Endodermal cell (in vitro differentiated cells): ENCODE data around the gene ZNF83. TPM values are rescaled to one million over a fixed set of nuclear protein-coding genes. Genes with fewer than 3 reads are reported as not detected.

Experiments
- DNase-seq: peaks from one replicate; pipeline ENCODE4 v3.0.0-alpha.2; 2017
- H3K27ac ChIP-seq: 2 replicates; pipeline ENCODE4 v1.5.1; 2013; ENCODE audit warnings: mild to moderate bottlenecking, low read depth, low read length, moderate library complexity
- H3K27me3 ChIP-seq: 2 replicates; pipeline ENCODE4 v1.6.1; 2013; ENCODE audit warnings: mild to moderate bottlenecking, low read length, moderate library complexity; ENCODE audit not compliant: insufficient read depth, control insufficient read depth, poor library complexity, severe bottlenecking
- H3K36me3 ChIP-seq: 2 replicates; pipeline ENCODE4 v1.7.0; 2013; ENCODE audit warnings: mild to moderate bottlenecking, low read length, moderate library complexity; ENCODE audit not compliant: control insufficient read depth, insufficient read depth
- H3K4me1 ChIP-seq: one replicate; pipeline ENCODE4 v1.7.0; 2013; ENCODE audit warnings: low read length; ENCODE audit not compliant: control insufficient read depth, insufficient read depth
- H3K4me3 ChIP-seq: 2 replicates; pipeline ENCODE4 v1.5.1; 2013; ENCODE audit warnings: mild to moderate bottlenecking, low read length, moderate library complexity
- H3K9ac ChIP-seq: 2 replicates; pipeline ENCODE4 v1.6.1; 2013; ENCODE audit warnings: mild to moderate bottlenecking, low read length, moderate library complexity; ENCODE audit not compliant: poor library complexity, severe bottlenecking; ENCODE audit errors: extremely low read depth
- H3K9me3 ChIP-seq: 2 replicates; pipeline ENCODE4 v1.6.1; 2013; ENCODE audit warnings: mild to moderate bottlenecking, low read length, moderate library complexity; ENCODE audit not compliant: control insufficient read depth
- H3K27ac Mint-ChIP-seq: 2 replicates; pipeline ENCODE4 v1.8.0; 2020; ENCODE audit warnings: mixed read lengths
- H3K27me3 Mint-ChIP-seq: 2 replicates; pipeline ENCODE4 v1.8.0; 2021; ENCODE audit warnings: mild to moderate bottlenecking, mixed read lengths; ENCODE audit not compliant: insufficient read depth
- H3K36me3 Mint-ChIP-seq: 2 replicates; pipeline ENCODE4 v1.8.0; 2020; ENCODE audit warnings: low read depth, mixed read lengths
- H3K4me1 Mint-ChIP-seq: 2 replicates; pipeline ENCODE4 v1.8.0; 2020; ENCODE audit warnings: mixed read lengths
- H3K4me3 Mint-ChIP-seq: 2 replicates; pipeline ENCODE4 v1.8.0; 2020; ENCODE audit warnings: mild to moderate bottlenecking, moderate library complexity, mixed read lengths
- H3K9me3 Mint-ChIP-seq: 2 replicates; pipeline ENCODE4 v1.8.0; 2020; ENCODE audit warnings: mild to moderate bottlenecking, mixed read lengths
- WGBS, 2 experiments: methylation state at CpG; one replicate each; pipeline versions ENCODE4 v1.1.5 to v1.1.7; 2013; ENCODE audit warnings: missing lambda C conversion rate in 2 of 2, mixed read lengths in 1 of 2; ENCODE audit not compliant: insufficient coverage in 1 of 2, insufficient read length in 1 of 2; 5-methylcytosine and 5-hydroxymethylcytosine counted together
- total RNA-seq, 2 donors: library from RNA; stranded (reverse); fragmentation: NEBNext Ultra II Directional in 1 of 2; extraction: Animal tissue kit (Norgen Biotek cat#: 25700) in 1 of 2; gene quantifications; 2 replicates in 1 of 2; 3 replicates in 1 of 2; pipeline ENCODE4 v1.2.1, GENCODE V29; 2021
- TF ChIP-seq, protein P1 (sequence below): fragments of 200-600 bp; sonication (generic); conservative IDR thresholded peaks from 2 replicates; pipeline ENCODE4 v1.5.0; 2021; ENCODE audit warnings: antibody characterized with exemption, mild to moderate bottlenecking

ZNF83 gene
- total RNA-seq, 2 donors from 2014 or later: 59.0 to 88.7 TPM

- TF ChIP-seq, protein P1, sequence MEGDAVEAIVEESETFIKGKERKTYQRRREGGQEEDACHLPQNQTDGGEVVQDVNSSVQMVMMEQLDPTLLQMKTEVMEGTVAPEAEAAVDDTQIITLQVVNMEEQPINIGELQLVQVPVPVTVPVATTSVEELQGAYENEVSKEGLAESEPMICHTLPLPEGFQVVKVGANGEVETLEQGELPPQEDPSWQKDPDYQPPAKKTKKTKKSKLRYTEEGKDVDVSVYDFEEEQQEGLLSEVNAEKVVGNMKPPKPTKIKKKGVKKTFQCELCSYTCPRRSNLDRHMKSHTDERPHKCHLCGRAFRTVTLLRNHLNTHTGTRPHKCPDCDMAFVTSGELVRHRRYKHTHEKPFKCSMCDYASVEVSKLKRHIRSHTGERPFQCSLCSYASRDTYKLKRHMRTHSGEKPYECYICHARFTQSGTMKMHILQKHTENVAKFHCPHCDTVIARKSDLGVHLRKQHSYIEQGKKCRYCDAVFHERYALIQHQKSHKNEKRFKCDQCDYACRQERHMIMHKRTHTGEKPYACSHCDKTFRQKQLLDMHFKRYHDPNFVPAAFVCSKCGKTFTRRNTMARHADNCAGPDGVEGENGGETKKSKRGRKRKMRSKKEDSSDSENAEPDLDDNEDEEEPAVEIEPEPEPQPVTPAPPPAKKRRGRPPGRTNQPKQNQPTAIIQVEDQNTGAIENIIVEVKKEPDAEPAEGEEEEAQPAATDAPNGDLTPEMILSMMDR: no peak
- no peak for DNase-seq
- Mint-ChIP-seq H3K9me3 (no peaks in the 10 kb centered on the region), H3K36me3 (peaks cover 79% of the 10 kb centered on the region), H3K27me3 (no peaks in the 10 kb centered on the region), H3K27ac (no peak overlapping the region), H3K4me3 (no peak overlapping the region), H3K4me1 (no peaks in the 10 kb centered on the region)
- no peak overlapping the region for H3K9ac ChIP-seq
- no peaks in the 10 kb centered on the region for H3K4me1 ChIP-seq
- H3K27ac ChIP-seq: no peak overlapping the region
- WGBS, 2 experiments: 98 to 100% methylated on average over 4 to 5 of the region's 5 CpGs
- no peak overlapping the region for H3K4me3 ChIP-seq
- peaks cover 30% of the 10 kb centered on the region for H3K9me3 ChIP-seq
- H3K27me3 ChIP-seq: no peaks in the 10 kb centered on the region
- H3K36me3 ChIP-seq: peaks cover 88% of the 10 kb centered on the region
Observed at GRCh38 chr19:52651956-52652355, 13.8 kb upstream of the ZNF83 start.

DNA sequence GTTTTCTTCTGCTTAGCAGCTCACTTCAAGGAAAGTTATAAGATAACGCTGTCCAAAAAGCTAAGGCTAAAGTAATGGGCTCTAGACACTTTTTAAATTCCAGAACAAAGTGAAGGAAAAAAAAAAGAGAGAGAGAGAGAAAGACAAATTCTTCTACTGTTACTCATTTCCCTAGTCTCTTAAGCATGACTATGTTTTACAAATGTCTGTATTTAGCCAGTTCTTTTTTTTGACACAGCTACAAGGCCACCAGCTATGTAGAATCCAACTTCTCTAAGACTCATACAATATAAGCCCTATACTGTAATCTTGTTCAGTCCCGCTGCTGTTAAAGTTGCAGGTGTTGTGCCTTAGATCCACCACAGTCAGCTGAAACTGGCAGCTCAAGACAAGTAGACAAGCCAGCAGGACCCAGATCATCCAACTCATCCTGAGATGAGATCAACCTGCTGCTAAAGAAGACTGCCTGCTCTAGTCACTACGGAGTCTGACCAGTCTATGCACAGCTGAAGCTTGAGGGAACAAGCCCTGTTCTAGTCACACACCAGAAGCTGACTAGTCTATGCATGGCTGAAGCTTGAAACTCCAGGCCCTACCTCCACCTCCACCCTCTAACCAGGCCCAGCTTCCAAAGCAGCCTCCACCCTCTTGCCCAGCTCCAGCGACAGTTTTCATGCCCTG is 10.3 kb upstream of the ZNF83 start:
- no peak overlapping the region for H3K27ac Mint-ChIP-seq
- Histone ChIP-seq H3K4me3 (no peak overlapping the region), H3K36me3 (peaks cover 58% of the 10 kb centered on the region), H3K9ac (no peak overlapping the region), H3K27me3 (no peaks in the 10 kb centered on the region), H3K9me3 (peaks cover 35% of the 10 kb centered on the region), H3K27ac (no peak overlapping the region), H3K4me1 (no peaks in the 10 kb centered on the region)
- WGBS, 2 experiments: 96 to 100% methylated on average over 2 to 4 of the region's 4 CpGs
- TF ChIP-seq, protein P1: no peak
- H3K4me1 Mint-ChIP-seq: no peaks in the 10 kb centered on the region
- H3K4me3 Mint-ChIP-seq: no peak overlapping the region
- no peaks in the 10 kb centered on the region for H3K27me3 Mint-ChIP-seq
- H3K9me3 Mint-ChIP-seq: no peaks in the 10 kb centered on the region
- H3K36me3 Mint-ChIP-seq: peaks cover 52% of the 10 kb centered on the region
- no peak for DNase-seq

GRCh38 chr19:52646571-52647217 is 8.5 kb upstream of the ZNF83 start:
- 90% methylated on average over 1 of the region's 1 CpG; no CpG with 5 or more reads in 1 of the 2 experiments for WGBS, 2 experiments
- Histone ChIP-seq H3K9ac (no peak overlapping the region), H3K36me3 (peaks cover 46% of the 10 kb centered on the region), H3K9me3 (peaks cover 35% of the 10 kb centered on the region), H3K27ac (no peak overlapping the region), H3K27me3 (no peaks in the 10 kb centered on the region), H3K4me1 (no peaks in the 10 kb centered on the region), H3K4me3 (no peak overlapping the region)
- no peak for DNase-seq
- no peak overlapping the region for H3K27ac Mint-ChIP-seq
- peaks cover 34% of the 10 kb centered on the region for H3K36me3 Mint-ChIP-seq
- TF ChIP-seq, protein P1: no peak
- no peaks in the 10 kb centered on the region for H3K9me3 Mint-ChIP-seq
- H3K4me3 Mint-ChIP-seq: no peak overlapping the region
- H3K4me1 Mint-ChIP-seq: peaks cover 3% of the 10 kb centered on the region
- H3K27me3 Mint-ChIP-seq: no peaks in the 10 kb centered on the region
